NCI-H2171 (cell line): ENCODE measurements around the gene RAET1L.
"Not testable (repeated sequence)": the region's sequence is repeated elsewhere in the genome, so short reads cannot be mapped to it uniquely, and the experiment has no call there.

Source experiments
- DNase-seq: peaks from one replicate; lab custom pipeline; 2025; lab: John Stamatoyannopoulos, UW

RAET1L gene

GRCh38 chr6:150016324-150017185, 8.8 kb downstream of the RAET1L start:
- DNase-seq = peak; percentile 61

DNA sequence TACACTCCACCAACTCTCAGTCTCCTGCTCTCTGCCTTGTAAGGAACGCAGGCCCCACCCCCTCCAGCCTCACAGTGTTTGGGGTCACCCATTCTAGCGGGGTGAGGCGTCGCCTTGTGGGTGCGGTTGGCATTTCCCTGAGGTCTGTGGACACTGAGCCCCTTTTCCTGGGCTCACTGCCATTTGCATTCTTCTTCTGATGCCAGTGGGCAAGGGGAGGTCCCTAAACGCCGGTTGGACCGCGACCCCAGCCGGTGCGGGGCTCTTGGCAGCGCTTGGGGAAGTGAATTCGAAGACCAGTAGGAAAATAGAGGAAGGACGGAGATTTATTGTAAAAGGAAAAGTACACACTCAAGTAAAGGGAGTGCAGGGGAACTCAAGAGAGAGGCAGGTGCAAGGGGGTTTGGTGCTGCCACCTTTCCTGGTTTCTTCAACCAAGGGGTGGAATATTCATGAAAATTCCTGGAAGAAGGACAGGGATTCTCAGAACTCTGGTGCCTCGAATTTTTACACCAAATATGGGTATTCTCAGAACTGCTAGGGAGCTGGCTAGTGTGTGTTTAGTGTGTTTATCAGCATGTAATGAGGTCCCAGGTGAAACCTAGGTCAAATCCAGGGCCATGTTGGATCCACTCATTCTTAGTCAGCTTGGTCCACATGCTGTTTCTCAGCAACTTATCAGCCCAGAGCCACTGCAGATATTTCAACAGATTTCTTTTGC, 9.9 kb downstream of the RAET1L start:
- not testable (repeated sequence) for DNase-seq

DNA sequence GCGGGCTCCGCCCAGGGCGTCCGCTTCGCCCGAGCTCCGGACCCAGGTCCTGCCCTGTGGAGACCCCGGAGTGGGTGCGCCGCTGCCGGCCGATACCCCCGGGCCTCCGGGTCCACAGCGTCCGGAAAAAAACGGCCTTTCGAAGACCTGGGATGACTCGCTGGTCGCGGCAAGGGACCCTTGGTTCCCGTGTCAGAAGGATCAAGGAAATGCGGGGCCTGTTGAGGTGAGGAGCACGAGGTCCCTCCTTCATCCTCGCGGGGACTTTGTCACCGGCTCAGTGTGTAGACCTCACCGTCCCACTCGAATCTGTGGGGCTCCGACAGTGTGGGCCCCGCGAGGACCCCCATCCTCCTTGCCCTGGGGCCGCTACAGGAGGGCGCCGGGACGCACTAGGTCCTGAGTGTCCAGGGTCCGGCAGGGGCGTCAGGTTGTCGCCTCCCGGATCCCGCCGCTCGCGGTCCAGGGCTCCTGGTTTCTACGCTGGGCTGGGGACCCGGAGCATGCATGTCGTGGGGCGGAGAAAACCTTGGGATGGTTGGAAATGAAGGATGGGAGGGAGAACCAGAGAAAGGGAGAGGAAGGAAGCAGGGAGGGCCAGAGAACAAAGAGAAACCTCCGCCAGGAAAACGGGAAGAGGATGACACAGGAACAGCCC, 10.6 kb downstream of the RAET1L start:
- DNase-seq = not testable (repeated sequence)

DNA sequence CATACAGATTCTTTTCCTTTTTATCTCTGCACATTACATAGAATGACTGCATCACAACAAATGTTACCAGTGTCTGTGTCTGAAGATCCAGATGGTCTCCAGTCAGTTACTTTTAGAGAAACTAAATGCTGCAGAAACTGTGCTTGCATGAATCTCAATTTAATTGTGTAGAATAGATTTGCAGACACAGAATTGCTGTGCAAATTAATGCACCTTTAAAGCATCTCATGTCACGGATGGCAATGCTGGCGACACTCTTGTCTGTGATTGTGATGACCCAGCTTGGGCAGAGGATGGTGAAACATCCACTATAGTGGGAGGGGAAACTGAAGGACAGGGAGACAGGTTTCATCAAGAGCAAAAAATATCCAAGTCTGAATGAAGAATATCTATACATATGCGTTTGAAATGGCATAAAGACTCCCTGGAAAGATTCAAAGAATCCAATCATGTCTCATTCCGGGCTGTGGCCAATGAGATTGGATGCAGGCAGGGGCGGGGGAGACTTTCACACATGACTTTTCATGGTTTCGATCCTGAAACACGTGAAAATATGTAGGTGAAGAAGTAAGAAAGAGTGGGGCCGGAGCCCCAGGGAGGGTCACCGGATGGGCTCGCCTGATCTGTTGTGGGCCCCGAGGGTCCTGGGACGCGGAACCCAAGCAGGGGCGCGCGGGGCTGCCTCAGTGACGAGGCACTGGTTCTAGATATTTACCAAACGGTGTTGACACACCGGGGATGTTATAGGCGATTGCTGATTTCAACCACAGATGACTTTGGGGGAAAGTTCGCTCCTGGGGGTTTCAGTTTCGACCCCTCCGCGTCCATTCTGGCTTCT, 11.3 kb downstream of the RAET1L start:
- not testable (repeated sequence) for DNase-seq

DNA sequence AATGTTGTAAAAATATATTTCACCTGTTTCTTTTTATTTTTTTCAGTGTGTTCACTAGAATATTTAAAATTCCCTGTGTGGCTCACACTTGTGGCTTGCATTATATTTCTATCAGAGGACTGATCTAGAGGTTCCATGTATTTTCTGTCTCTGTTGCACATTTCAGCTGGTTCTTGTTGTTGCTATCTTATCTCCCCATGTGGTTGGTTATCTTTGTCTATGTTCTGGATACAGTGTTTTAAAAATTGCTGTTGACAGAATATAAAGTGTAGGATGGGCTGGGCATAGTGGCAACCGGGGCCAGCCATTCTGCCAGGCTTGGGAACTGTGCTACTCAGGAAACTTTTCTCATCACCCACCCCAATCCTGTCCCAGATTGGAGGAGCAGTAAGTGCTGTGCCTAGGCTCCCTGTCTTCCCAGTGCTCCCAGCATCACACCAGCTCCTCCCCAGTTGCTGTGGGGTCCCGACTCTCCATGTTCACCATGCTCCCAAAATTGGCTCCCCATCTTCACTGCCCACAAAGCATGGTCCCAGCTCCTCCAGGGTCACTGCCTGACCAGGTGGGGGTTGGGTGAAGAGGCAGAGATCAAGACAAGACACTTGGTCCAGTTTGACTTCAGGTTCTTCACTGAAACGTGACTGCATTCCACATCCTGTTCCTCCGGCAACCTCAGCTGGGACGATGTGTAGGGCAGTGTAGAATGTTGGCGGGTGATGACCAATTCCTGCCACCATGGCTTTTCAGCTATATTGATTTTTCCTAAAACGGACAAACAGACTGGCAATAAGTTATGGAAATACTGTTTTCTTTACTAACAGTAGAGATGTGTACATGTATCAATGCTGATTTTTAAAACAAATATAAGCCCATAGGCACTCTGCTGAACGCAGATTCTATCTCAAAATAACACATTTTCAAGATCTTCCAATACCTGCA, 12.2 kb downstream of the RAET1L start:
- not testable (repeated sequence) for DNase-seq

DNA sequence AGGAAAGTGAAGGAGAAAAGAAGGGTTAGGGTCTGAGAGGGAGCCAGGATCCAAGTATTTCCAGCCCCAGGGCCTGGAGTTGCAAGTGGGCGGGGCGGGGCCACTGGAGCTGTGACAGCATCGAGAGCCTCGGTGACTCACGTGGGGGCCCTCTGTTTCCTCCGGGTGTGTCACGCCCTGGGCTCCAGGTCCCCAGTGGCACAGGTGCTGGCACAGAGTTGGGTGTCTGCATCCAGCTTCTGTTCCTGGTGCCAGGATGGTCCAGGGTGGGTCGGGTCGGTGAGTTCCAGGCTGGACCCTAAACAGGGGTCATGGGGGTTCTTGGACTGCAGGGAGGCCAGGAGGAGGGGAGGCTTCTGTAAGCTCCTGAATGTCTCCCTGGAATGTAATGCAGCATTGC, 16.7 kb downstream of the RAET1L start:
- no peak for DNase-seq

GRCh38 chr6:150006961-150007464, 18.3 kb downstream of the RAET1L start:
- no peak for DNase-seq

DNA sequence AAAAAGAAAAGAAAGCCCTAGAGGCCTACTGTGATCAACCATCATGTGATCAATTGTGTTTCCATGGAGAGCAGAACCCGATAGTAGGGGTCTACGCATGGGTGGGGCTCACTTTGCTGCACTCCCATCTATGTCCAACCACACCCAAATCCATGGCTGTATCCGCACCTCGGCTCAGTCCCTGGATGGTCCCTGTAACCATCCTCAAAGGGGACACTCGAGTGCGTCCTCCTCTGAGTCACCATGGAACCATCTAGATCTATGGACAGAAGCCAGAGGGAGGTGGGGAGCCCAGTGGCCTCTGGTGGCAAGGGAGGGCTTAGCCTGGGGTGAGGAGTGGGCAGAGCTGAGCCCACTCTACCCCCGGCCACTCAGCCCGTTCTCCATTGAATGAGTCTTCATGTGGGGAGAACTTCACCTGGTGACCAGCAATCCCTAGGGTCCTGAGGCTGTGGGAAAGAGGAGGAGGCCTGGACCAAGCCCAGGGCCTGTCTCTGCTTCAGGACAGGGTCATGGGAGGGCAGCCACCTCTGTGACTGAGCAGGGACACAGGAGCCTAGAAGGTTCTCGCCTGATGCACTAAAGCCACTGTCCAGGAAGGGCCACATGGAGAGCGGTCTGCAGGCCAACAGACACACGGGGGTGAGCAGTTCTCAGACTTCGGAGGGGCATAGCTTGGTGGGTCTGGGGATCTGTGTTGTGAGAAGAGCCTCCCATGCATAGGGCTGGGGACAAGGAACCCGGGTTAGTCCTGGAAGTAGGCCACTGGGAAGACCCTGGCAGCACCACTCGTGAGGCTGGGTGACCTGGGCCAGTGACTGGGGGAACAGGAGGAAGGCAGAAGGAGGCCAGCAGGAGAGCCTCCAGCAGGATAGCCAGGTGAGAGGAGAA, 19.3 kb downstream of the RAET1L start:
- no peak for DNase-seq

DNA sequence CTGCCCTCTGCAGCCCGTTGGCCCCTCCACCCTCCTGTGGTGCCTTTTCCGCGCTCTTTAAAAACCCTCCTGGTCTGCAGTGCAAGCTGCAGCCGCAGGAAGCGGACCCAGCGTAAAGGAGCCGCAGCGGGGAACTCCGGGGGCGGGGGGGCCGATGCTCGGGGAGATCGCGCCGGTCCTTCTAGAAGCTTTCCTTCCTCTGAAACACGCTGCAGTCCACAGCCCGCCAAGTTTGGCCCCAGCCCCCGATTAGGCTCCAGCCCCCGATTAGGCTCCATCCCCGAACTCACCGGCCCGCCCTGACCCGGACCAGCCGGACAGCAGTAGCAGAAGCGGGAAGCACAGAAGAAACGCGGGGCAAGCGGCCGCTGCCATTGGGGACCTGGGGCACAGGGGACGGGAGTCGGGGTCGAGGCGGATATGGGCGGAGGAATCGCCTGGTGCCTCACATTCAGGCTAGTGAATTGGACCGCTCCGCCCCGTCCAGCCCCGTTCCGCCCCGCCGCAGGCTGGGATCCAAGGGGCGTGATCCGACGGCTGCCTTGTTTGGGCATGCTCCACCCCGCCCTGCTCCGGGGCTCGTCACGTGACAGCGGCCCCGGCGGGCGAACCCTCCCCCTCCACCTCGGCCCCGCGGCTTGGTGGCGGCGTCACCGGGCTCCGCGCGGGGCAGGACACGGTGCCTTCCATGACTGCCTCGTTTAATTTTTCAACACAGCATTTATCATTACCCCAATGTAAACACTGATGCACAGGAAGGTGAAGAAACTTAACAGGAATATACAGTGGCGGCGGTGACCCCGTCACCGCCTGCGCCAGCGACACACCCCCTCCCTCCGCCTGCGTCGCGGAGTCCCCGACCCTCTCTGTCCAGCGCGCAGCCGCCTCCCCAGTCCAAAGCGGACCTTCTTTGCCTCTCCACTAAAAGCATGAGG, 20.3 kb downstream of the RAET1L start:
- DNase-seq = peak; percentile 91

DNA sequence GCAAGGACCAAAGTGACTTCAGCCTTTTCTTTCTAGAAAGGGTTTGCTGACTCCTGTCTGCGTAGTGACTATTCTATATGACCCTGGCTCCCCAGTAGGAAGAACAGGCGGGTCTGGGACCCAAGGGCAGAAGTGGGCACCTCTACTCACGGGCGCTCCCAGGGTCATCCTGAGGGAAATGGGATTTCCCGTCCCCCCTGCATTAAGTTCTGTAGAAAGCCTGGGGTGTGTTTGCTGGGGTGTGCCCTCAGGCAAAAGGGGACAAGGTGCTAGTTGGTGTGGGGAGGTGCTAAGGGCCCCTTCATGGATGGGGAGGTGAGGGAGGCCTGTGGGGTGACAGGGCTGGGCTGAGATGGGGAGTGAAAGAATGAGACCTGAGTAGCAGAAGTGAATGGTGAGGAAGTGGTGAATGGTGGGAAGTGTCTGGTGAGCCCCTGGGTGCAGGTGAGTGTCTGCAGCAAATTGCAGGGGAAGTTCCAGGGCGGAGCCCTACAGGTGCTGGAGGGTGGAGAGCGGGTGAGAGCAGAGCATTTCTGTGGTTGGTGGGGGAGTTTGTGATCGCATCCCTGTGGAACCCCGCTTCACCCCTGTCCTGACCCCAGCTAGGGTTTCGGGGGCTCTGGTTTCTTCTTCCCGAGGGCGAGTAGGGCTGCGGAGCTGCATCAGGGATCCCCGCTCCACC, 21.1 kb downstream of the RAET1L start:
- DNase-seq = no peak

DNA sequence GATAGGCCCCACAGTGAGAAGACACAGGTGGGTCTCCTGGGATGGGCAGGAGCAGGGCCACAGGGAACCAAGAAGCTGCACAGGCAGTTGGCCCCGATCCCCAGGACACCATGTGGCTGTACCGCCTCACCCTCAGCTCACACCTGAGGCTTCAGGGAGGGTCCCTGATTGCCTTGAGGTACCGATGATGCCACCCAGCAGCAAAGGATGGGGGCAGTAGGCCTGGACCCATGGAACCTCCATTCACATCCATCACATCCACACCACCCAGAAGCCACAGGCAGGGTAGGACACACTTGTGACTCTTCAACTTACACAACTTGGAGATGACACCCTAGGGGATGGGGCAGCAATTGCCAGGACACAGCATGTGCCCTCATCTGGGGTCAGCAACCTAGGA, 21.7 kb downstream of the RAET1L start:
- DNase-seq = not testable (repeated sequence)

DNA sequence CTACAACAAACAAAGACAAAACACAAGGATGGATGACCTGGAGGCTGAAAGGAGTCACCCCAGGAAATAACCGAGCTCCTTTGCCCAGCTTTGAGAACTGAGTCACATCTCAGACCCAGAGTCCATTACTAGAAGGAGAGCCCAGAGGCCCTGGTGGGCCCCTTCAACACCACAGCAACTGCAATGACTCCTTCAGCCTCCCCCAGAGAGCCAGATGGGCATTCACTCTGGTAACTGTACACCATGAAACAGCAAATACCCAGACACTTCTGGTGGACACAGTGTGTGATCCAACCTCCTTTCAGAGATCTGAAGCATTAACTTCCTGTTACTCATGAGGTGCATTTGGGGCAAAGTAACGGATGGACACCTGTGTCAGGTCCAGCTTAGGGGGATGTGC, 22.6 kb downstream of the RAET1L start:
- DNase-seq = no peak

- DNase-seq = no peak
Observed at GRCh38 chr6:150001295-150002008, 23.9 kb downstream of the RAET1L start.

- no peak for DNase-seq
Observed at GRCh38 chr6:149999636-150000035, 25.7 kb downstream of the RAET1L start.

- DNase-seq = no peak
Observed at GRCh38 chr6:149995971-149996370, 29.4 kb downstream of the RAET1L start.

GRCh38 chr6:149995235-149995750, 30.0 kb downstream of the RAET1L start:
- DNase-seq = no peak

DNA sequence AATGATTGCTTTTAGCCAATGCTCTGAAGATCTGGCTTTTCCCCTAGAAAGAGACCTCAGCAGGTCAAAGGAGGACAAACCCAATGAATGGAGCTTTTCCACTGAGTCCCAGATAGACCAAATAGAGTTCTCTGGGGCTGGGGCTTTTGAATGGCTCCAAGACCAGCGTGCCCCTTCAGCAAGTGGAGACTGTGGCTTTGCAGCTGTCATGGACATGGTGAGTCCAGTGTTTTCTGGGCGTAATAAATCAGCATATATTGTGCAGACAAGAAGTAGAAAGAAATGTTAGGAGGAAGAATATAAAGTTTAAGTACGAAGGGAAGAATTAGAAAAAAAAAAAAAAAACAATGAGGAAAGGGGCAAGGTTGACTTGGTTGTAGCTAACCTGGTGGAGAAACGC, 33.5 kb downstream of the RAET1L start:
- DNase-seq = no peak
